Ishikawa (cell line): ENCODE results near the gene GALK1.

ENCODE experiments used
- CEBPB ChIP-seq: IDR thresholded peaks from 2 replicates; pipeline ENCODE4 v1.6.1; 2012
- CREB1 ChIP-seq: IDR thresholded peaks from 2 replicates; pipeline ENCODE4 v1.6.1; 2012; ENCODE audit warnings: low read depth
- EGR1 ChIP-seq: IDR thresholded peaks from 2 replicates; pipeline ENCODE4 v1.6.1; 2012
- EP300 ChIP-seq: IDR thresholded peaks from 2 replicates; pipeline ENCODE4 v1.6.1; 2012; ENCODE audit warnings: borderline replicate concordance
- FOXM1 ChIP-seq: IDR thresholded peaks from 2 replicates; pipeline ENCODE4 v1.6.1; 2012; ENCODE audit warnings: low read depth, borderline replicate concordance
- NFIC ChIP-seq: IDR thresholded peaks from 2 replicates; pipeline ENCODE4 v1.6.1; 2012
- RAD21 ChIP-seq: IDR thresholded peaks from 2 replicates; pipeline ENCODE4 v1.6.1; 2012; ENCODE audit warnings: low read depth
- TAF1 ChIP-seq: IDR thresholded peaks from 2 replicates; pipeline ENCODE4 v1.6.1; 2012; ENCODE audit warnings: low read depth, mild to moderate bottlenecking
- TCF12 ChIP-seq: IDR thresholded peaks from 2 replicates; pipeline ENCODE4 v1.6.1; 2012; ENCODE audit warnings: low read depth
- TEAD4 ChIP-seq: IDR thresholded peaks from 2 replicates; pipeline ENCODE4 v1.6.1; 2012
- YY1 ChIP-seq: IDR thresholded peaks from 2 replicates; pipeline ENCODE4 v1.6.1; 2012; ENCODE audit warnings: low read depth
- ZBTB7A ChIP-seq: IDR thresholded peaks from 2 replicates; pipeline ENCODE4 v1.6.1; 2012; ENCODE audit warnings: low read depth
- TF ChIP-seq, protein P1 (sequence below): IDR thresholded peaks from 2 replicates; pipeline ENCODE4 v1.6.1; 2012
- TF ChIP-seq, protein P2 (sequence below): IDR thresholded peaks from 2 replicates; pipeline ENCODE4 v1.6.1; 2012
- TF ChIP-seq, protein P3 (sequence below): IDR thresholded peaks from 2 replicates; pipeline ENCODE4 v1.6.1; 2012; ENCODE audit warnings: low read depth, mild to moderate bottlenecking

Gene GALK1

DNA sequence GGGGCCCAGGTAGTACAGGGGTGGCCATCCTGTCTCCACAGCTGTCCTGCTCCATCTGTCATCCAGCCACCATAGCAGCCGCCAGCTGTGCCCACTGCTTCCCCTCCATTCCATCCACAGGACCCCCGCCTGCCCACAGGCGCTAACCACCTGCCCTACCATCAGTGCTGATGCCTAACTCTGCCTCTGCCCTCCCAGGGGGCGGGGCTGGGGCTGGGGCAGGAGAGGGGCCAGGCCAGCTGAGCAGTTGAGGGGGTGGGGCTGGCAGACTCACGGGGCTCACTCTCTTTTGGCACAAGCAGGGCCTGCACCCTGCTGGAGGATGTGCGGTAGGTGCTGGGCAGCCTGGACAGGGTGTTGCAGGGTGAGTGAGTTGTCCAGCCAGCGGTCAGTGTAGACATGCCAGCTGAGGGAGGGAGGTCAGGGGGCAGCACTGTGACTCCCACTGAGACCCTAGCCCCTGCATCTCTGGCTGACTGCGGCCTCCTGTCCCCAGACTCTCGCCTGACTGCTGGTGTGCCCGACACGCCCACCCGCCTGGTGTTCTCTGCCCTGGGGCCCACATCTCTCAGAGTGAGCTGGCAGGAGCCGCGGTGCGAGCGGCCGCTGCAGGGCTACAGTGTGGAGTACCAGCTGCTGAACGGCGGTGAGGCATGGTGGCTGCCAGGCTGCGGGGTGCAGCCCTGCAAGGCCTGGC, 9.6 kb downstream of the GALK1 start:
- TF ChIP-seq, protein P1, sequence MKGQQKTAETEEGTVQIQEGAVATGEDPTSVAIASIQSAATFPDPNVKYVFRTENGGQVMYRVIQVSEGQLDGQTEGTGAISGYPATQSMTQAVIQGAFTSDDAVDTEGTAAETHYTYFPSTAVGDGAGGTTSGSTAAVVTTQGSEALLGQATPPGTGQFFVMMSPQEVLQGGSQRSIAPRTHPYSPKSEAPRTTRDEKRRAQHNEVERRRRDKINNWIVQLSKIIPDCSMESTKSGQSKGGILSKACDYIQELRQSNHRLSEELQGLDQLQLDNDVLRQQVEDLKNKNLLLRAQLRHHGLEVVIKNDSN: no peak

DNA sequence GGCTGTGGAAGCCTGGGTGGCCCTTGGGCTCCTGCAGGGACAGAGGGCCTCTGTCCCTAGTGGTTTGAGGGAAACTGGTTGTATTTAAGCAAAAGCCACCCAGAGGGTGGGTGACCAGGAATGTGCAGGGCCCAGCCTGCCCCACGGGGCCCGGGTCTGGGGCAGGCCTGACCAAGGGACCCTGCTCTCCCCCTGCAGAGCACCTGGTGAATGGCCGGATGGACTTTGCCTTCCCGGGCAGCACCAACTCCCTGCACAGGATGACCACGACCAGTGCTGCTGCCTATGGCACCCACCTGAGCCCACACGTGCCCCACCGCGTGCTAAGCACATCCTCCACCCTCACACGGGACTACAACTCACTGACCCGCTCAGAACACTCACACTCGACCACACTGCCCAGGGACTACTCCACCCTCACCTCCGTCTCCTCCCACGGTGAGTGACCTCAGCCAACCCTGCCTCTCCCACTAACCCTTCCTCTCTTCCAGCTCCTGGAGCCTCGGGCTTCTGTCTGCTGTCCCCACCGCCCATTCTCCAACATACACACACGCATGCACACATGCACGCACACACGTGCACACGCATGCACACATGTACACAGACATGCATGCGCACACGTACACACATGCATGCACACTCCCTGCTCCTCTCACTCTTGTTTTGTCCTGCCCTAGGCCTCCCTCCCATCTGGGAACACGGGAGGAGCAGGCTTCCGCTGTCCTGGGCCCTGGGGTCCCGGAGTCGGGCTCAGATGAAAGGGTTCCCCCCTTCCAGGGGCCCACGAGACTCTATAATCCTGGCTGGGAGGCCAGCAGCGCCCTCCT, 10.4 kb downstream of the GALK1 start:
- TF ChIP-seq RAD21 (no peak), EP300 (no peak), YY1 (no peak), TAF1 (no peak), CEBPB (no peak), NFIC (no peak), ZBTB7A (no peak), TCF12 (no peak), EGR1 (no peak), TEAD4 (no peak), CREB1 (no peak)
- TF ChIP-seq, protein P2, sequence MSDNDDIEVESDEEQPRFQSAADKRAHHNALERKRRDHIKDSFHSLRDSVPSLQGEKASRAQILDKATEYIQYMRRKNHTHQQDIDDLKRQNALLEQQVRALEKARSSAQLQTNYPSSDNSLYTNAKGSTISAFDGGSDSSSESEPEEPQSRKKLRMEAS: no peak
- TF ChIP-seq, protein P3, sequence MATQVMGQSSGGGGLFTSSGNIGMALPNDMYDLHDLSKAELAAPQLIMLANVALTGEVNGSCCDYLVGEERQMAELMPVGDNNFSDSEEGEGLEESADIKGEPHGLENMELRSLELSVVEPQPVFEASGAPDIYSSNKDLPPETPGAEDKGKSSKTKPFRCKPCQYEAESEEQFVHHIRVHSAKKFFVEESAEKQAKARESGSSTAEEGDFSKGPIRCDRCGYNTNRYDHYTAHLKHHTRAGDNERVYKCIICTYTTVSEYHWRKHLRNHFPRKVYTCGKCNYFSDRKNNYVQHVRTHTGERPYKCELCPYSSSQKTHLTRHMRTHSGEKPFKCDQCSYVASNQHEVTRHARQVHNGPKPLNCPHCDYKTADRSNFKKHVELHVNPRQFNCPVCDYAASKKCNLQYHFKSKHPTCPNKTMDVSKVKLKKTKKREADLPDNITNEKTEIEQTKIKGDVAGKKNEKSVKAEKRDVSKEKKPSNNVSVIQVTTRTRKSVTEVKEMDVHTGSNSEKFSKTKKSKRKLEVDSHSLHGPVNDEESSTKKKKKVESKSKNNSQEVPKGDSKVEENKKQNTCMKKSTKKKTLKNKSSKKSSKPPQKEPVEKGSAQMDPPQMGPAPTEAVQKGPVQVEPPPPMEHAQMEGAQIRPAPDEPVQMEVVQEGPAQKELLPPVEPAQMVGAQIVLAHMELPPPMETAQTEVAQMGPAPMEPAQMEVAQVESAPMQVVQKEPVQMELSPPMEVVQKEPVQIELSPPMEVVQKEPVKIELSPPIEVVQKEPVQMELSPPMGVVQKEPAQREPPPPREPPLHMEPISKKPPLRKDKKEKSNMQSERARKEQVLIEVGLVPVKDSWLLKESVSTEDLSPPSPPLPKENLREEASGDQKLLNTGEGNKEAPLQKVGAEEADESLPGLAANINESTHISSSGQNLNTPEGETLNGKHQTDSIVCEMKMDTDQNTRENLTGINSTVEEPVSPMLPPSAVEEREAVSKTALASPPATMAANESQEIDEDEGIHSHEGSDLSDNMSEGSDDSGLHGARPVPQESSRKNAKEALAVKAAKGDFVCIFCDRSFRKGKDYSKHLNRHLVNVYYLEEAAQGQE: no peak
- TF ChIP-seq, protein P1: no peak

DNA sequence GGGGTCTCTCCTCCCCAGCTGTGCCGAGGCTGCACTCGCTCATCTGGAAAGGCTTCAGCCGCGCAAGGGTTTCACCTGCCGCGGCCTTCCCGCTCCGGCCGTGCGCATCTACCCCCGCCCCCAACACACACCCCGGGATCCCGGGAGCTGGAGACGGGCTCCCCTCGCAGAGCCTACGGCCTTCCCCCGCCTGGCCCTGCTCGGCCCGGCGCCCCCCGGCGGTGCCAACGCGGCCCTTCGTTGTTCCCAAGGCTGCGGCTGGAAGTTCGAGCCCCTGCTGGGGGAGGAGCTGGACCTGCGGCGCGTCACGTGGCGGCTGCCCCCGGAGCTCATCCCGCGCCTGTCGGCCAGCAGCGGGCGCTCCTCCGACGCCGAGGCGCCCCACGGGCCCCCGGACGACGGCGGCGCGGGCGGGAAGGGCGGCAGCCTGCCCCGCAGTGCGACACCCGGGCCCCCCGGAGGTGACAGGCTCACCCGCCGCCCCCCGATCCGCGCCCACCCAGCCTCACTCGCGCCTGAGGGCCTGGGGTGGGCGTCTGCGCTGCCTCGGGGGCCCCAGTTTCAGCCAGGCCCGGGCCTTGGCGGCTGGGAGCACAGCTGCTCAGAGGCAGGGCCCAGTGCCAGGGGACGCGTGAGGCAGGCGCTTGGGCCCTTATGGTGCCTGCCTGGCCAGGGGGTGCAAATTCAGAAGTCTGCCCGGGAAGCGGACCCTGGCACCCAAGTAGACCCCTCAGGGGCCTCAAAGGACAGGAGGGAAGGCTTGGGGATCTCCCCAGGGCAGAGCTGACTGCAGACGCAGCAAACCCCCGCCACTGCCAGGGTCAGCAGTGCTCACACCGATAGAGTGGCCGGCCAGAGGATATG, 11.2 kb downstream of the GALK1 start:
- TF ChIP-seq, protein P2: no peak
- TF ChIP-seq TAF1 (no peak), RAD21 (no peak), FOXM1 (no peak)

DNA sequence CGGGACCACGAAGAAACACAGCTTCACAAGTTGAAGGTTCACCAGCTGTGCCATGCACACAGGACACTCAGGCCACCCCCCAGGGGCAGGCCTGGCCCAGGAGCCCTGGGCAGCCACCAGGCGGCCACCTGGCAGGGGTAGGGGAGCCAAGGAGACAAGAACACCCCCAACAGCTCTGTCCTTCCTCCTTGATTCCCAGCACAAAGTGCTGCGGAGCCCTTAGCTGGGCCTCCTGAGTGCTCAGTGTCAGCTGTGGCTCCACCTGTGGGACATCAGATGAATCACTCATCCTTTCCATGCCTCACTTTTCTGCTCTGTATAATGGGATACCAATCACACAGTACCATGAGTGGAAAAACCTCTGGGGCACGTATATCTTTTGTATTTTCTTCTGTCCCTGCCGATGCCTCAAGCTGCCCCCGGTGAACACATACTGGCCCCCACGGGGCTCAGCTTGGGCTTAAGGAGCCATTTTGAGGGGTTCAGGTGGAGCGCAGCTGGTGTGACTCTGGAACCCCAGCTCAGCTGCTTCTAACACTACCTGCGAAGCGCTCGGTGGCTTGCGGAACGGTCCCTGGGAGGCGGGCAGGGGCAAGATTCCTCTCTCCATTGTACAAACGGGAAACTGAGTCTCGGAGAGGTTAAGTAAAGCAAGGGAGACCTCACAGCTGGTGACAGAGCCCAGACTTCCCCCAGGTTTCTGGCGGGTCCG, 12.0 kb downstream of the GALK1 start:
- no peak for TF ChIP-seq FOXM1
- no peak for TF ChIP-seq NFIC
- TF ChIP-seq ZBTB7A: no peak
- no peak for TF ChIP-seq TAF1
- no peak for TF ChIP-seq CREB1
- TF ChIP-seq, protein P2: no peak
- TF ChIP-seq CEBPB: no peak
- TF ChIP-seq EGR1: no peak
- TF ChIP-seq TEAD4: no peak
- TF ChIP-seq, protein P1: no peak
- no peak for TF ChIP-seq RAD21
- TF ChIP-seq, protein P3: no peak

DNA sequence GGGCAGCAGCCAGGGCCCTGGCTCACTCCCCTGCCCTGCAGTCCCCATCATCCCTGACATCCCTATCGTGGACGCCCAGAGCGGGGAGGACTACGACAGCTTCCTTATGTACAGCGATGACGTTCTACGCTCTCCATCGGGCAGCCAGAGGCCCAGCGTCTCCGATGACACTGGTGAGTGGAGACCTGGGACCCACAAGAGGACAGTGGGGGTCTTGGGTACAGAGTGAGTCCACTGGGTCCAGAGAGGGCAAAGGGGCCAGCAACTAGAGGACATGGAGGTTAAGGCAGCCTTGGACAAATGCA, 12.6 kb downstream of the GALK1 start:
- TF ChIP-seq ZBTB7A (no peak), FOXM1 (no peak), TAF1 (no peak), EP300 (no peak), TEAD4 (no peak), RAD21 (no peak), CREB1 (no peak), CEBPB (no peak), TCF12 (no peak), NFIC (no peak), EGR1 (no peak), YY1 (no peak)
- TF ChIP-seq, protein P2: no peak
- TF ChIP-seq, protein P3: no peak
- TF ChIP-seq, protein P1: no peak
